ENCODE results near the gene SCG3.
A peak's percentile ranks its signal among the peaks of the same experiment; 100 is the strongest.

Gene SCG3

DNA sequence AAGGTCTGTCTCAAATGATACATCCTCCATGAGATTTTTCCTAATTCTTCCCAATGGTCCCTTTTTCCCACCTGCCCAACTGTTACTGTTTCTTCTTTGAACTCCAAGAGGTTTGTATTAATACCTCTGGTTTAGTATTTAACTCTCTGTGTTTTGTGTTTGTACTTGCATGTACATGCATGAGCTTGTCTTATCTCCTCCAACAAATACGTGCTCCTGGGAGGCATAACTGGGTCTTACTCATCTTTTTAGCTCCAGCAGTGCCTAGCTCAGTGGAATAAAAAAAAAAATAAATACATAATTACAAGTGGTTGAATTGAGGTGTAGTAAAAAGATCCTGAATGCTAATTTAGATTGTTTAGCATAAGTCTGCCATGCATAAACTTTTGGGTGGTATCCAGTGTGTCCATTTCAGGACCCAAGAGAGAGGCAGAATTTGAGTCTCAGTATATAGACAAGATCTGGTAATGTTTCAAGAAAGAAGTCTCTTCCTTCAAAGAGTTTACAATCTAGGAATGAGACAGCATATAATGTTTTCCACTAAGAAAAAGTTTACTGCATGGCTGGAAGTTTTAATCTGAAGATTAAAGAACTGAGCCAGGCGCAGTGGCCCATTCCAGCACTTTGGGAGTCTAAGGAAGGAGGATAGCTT, 57.9 kb downstream of the SCG3 start:
- TF ChIP-seq, protein P1, sequence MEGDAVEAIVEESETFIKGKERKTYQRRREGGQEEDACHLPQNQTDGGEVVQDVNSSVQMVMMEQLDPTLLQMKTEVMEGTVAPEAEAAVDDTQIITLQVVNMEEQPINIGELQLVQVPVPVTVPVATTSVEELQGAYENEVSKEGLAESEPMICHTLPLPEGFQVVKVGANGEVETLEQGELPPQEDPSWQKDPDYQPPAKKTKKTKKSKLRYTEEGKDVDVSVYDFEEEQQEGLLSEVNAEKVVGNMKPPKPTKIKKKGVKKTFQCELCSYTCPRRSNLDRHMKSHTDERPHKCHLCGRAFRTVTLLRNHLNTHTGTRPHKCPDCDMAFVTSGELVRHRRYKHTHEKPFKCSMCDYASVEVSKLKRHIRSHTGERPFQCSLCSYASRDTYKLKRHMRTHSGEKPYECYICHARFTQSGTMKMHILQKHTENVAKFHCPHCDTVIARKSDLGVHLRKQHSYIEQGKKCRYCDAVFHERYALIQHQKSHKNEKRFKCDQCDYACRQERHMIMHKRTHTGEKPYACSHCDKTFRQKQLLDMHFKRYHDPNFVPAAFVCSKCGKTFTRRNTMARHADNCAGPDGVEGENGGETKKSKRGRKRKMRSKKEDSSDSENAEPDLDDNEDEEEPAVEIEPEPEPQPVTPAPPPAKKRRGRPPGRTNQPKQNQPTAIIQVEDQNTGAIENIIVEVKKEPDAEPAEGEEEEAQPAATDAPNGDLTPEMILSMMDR (IDR thresholded peaks at IDR 0.05): no peak
- Histone ChIP-seq H3K4me1 (no peaks in the 10 kb centered on the region), H3K79me2 (no peaks in the 10 kb centered on the region), H3K4me2 (ENCODE audit: low read length) (no peak overlapping the region), H3K27me3 (ENCODE audit: control insufficient read depth, insufficient read depth, low read length) (no peaks in the 10 kb centered on the region), H3K27ac (no peak overlapping the region), H2AFZ (no peak overlapping the region), H3K9ac (no peak overlapping the region), H3K4me3 (ENCODE audit: low read depth, low read length) (no peak overlapping the region), H3K9me3 (ENCODE audit: control insufficient read depth, low read length) (no peaks in the 10 kb centered on the region), H3K36me3 (ENCODE audit: control insufficient read depth, insufficient read depth, low read length) (no peaks in the 10 kb centered on the region)

DNA sequence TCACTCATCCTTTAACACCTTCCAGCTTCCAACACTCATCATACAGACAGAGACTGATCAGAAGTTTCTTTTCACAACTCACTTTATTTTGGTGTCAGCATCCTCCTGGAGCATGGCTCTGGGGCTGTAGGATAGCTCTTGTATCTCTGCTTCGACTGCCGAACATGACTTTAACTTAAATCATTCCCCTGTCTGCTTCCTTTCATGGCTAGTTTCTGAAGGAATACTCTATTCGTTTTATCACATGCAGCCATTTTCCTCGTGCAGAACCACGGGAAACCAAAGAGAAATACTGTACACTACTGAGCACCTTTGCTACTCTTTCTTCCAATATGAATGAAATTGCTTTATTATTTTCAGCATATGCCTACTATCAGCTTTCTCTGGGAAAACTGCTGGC, 68.0 kb downstream of the SCG3 start:
- TF ChIP-seq, protein P1 (IDR thresholded peaks at IDR 0.05): no peak
- Histone ChIP-seq H3K27ac (no peak overlapping the region), H3K36me3 (ENCODE audit: control insufficient read depth, insufficient read depth, low read length) (no peaks in the 10 kb centered on the region), H3K4me3 (ENCODE audit: low read depth, low read length) (no peak overlapping the region), H2AFZ (no peak overlapping the region), H3K27me3 (ENCODE audit: control insufficient read depth, insufficient read depth, low read length) (no peaks in the 10 kb centered on the region), H3K4me1 (no peaks in the 10 kb centered on the region), H3K79me2 (no peaks in the 10 kb centered on the region), H3K4me2 (ENCODE audit: low read length) (no peak overlapping the region), H3K9me3 (ENCODE audit: control insufficient read depth, low read length) (no peaks in the 10 kb centered on the region), H3K9ac (no peak overlapping the region)

DNA sequence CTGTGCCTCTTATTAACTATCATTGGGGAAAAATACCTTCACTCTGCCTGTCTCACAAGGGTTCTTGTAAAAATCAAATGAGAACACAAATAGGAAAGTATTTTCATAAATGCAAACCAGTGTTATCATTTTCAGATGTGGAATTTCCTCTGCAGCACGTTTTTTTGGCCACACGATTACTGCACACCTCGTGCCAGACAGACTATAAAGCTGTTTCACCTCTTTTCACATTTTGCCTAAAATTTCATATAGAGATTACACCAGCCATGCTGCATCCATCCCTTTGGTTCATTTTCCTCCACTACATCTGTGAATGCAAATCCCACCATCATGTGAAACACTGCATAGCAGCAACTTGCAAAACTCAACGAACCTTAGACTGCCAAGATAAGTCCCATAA, 68.9 kb downstream of the SCG3 start:
- no peak overlapping the region for H3K27ac ChIP-seq
- H3K4me3 ChIP-seq (ENCODE audit: low read depth, low read length): no peak overlapping the region
- no peak overlapping the region for H3K4me2 ChIP-seq (ENCODE audit: low read length)
- TF ChIP-seq, protein P1 (IDR thresholded peaks at IDR 0.05): no peak
- H3K27me3 ChIP-seq (ENCODE audit: control insufficient read depth, insufficient read depth, low read length): no peaks in the 10 kb centered on the region
- no peak overlapping the region for H2AFZ ChIP-seq
- H3K9ac ChIP-seq: no peak overlapping the region
- H3K79me2 ChIP-seq: no peaks in the 10 kb centered on the region
- no peaks in the 10 kb centered on the region for H3K36me3 ChIP-seq (ENCODE audit: control insufficient read depth, insufficient read depth, low read length)
- no peaks in the 10 kb centered on the region for H3K9me3 ChIP-seq (ENCODE audit: control insufficient read depth, low read length)
- H3K4me1 ChIP-seq: no peaks in the 10 kb centered on the region

DNA sequence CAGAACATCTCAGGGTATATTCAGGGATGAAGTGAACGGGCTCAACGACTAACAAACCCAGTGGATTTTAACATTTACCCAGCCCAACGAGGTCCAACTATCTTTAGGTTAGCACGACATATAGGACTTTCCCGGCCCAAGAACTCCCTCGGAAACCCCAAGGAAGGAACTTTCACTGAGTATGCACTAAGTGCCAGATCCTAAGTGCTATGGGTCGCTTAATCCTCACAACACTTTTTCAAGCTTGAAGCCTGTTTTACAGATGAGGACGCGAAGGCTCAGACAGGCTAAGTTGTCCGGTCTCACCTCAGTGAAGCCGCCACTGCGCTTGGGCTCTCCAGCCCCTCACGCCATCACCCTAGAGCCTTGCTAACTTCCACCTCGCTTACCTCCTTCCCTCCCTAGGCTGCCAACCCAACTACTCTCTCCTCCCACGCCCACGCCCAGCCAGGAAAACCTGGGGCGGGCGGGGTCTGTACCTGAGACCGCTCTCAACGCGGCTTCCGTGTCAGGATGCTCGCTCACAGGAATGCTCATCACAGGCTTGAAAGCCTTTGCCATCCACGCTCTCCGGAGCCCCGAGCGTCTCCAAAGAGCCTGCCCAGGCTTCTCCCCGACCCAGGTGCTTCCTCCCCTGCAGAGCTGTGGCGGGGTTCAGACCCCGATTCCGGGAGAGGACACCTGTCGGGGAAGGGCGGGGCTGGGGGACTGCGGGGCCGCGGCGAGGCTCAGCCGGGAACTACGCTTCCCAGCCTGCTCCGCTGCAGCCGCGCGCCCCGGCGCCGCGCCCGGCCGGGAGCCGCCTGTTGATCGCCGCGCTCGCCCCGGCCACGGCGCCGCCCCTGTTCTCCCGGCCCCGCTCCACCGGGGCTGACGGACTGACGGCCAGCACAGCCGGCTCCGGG, 69.7 kb downstream of the SCG3 start, which contains the start of gene TMOD2:
TMOD2 (plus strand) TSS at position 806 of the 905 bp plus-strand sequence. CDS start 14,845 bp downstream, outside the sequence.
- TF ChIP-seq, protein P1 (IDR thresholded peaks at IDR 0.05): no peak
- Histone ChIP-seq H3K27ac (peak within 1 kb of the TSS; percentile 19), H3K79me2 (no peaks in the 10 kb centered on the region), H3K4me1 (no peaks in the 10 kb centered on the region), H3K27me3 (ENCODE audit: control insufficient read depth, insufficient read depth, low read length) (no peaks in the 10 kb centered on the region), H3K9me3 (ENCODE audit: control insufficient read depth, low read length) (no peaks in the 10 kb centered on the region), H2AFZ (peak within 1 kb of the TSS; percentile 87), H3K4me2 (ENCODE audit: low read length) (peak within 1 kb of the TSS; percentile 89), H3K4me3 (ENCODE audit: low read depth, low read length) (peak within 1 kb of the TSS; percentile 57), H3K36me3 (ENCODE audit: control insufficient read depth, insufficient read depth, low read length) (no peaks in the 10 kb centered on the region), H3K9ac (no peak within 1 kb of the TSS)
